HCT116 (cell line): ENCODE data around the gene NIPAL4. TPM values are rescaled to one million over a fixed set of nuclear protein-coding genes. Genes with fewer than 3 reads are reported as not detected.

ENCODE experiments used
- ATAC-seq: fragments of 200-7000 bp; cut with Tn5 transposase; 2 replicates; pipeline ENCODE4 v1.9.1; 2020; ENCODE audit warnings: mild to moderate bottlenecking, moderate library complexity
- BruUV-seq: library from RNA; stranded (reverse); fragments of 400-500 nt; replicated peaks from 2 replicates; lab custom pipeline; 2021; lab: Mats Ljungman, UMichigan
- CTCF ChIA-PET: fragments of 300-600 bp; sonication (Branson Sonifier 250); formaldehyde crosslinking; loops from one replicate; lab custom pipeline; 2021; ENCODE audit warnings: antibody characterized with exemption; lab: Charles Lee
- POLR2A ChIA-PET: fragments of 300-600, 350-600 bp; sonication (Branson Sonifier 250); formaldehyde crosslinking; loops from one replicate; lab custom pipeline; 2021; ENCODE audit warnings: antibody characterized with exemption; lab: Charles Lee
- RAD21 ChIA-PET, 2 experiments: fragments of 300-600 bp; sonication (Branson Sonifier 250); formaldehyde crosslinking; loops; one replicate each; lab custom pipeline; 2023; ENCODE audit warnings: low total read pairs in 2 of 2; ENCODE audit not compliant: uncharacterized antibody in 2 of 2, unreplicated experiment in 2 of 2, low non-redundant PET in 1 of 2; lab: Charles Lee
- DNase-seq: peaks from one replicate; pipeline ENCODE4 v3.0.0-alpha.2; 2010; ENCODE audit warnings: low read depth, low spot score
- H2AFZ ChIP-seq: fragments of 200-600 bp; shearing (Covaris generic), sonication (generic); 2 replicates; pipeline ENCODE4 v1.6.1; 2017; ENCODE audit warnings: low read depth, mixed run types, mixed read lengths, antibody characterized with exemption, low read length; ENCODE audit not compliant: poor library complexity, severe bottlenecking
- H3K27ac ChIP-seq: 2 replicates; pipeline ENCODE4 v1.5.1; 2012; ENCODE audit warnings: low read depth, low read length
- H3K27me3 ChIP-seq: fragments of 200-600 bp; sonication (generic); 2 replicates; pipeline ENCODE4 v1.6.1; 2016; ENCODE audit warnings: mixed run types, low read length, mixed read lengths; ENCODE audit not compliant: insufficient read depth
- H3K36me3 ChIP-seq, 2 experiments: fragments of 200-500 bp in 1 of 2; fragments of 200-600 bp in 1 of 2; sonication (Bioruptor generic) in 1 of 2; sonication (generic) in 1 of 2; 2 replicates each; pipeline versions ENCODE4 v1.5.1 to v1.6.1; 2014 to 2016; ENCODE audit warnings: low read length in 2 of 2, inconsistent platforms in 1 of 2, mixed read lengths in 1 of 2, mixed run types in 1 of 2; ENCODE audit not compliant: insufficient read depth in 2 of 2, control insufficient read depth in 1 of 2
- H3K4me1 ChIP-seq, 2 experiments: fragments of 200-600 bp in 1 of 2; sonication (generic) in 1 of 2; 2 replicates each; pipeline versions ENCODE4 v1.5.1 to v1.6.1; 2012 to 2017; ENCODE audit warnings: low read length in 2 of 2, inconsistent platforms in 1 of 2, mild to moderate bottlenecking in 1 of 2, mixed read lengths in 1 of 2, mixed run types in 1 of 2, moderate library complexity in 1 of 2; ENCODE audit not compliant: insufficient read depth in 2 of 2, control insufficient read depth in 1 of 2
- H3K4me2 ChIP-seq: fragments of 200-600 bp; sonication (generic); 2 replicates; pipeline ENCODE4 v1.6.1; 2017; ENCODE audit warnings: mixed run types, low read length, mixed read lengths
- H3K4me3 ChIP-seq, 2 experiments: fragments of 200-600 bp in 1 of 2; sonication (generic) in 1 of 2; replicated peaks in 1 of 2; 2 replicates each; pipeline ENCODE4 v1.5.1; 2011 to 2016; ENCODE audit warnings: low read length in 2 of 2, control low read depth in 1 of 2, low read depth in 1 of 2, mild to moderate bottlenecking in 1 of 2, mixed read lengths in 1 of 2, mixed run types in 1 of 2
- H3K79me2 ChIP-seq: fragments of 200-600 bp; sonication (generic); 2 replicates; pipeline ENCODE4 v1.6.1; 2017; ENCODE audit warnings: mild to moderate bottlenecking, mixed run types, low read length, moderate library complexity, mixed read lengths; ENCODE audit not compliant: insufficient read depth
- H3K9ac ChIP-seq: fragments of 200-600 bp; sonication (generic); 2 replicates; pipeline ENCODE4 v1.6.1; 2016; ENCODE audit warnings: low read length, mixed read lengths
- H3K9me2 ChIP-seq: fragments of 200-600 bp; sonication (generic), shearing (Covaris generic); 2 replicates; pipeline ENCODE4 v1.6.1; 2017; ENCODE audit warnings: mixed run types, mild to moderate bottlenecking, moderate library complexity; ENCODE audit not compliant: insufficient read depth
- H3K9me3 ChIP-seq, 2 experiments: fragments of 200-500 bp in 1 of 2; fragments of 200-600 bp in 1 of 2; sonication (Bioruptor generic) in 1 of 2; sonication (generic) in 1 of 2; 2 replicates each; pipeline ENCODE4 v1.6.1; 2014 to 2017; ENCODE audit warnings: low read length in 2 of 2, mixed read lengths in 2 of 2, inconsistent platforms in 1 of 2, low read depth in 1 of 2, mild to moderate bottlenecking in 1 of 2, mixed run types in 1 of 2, moderate library complexity in 1 of 2; ENCODE audit not compliant: control insufficient read depth in 1 of 2, insufficient read depth in 1 of 2
- H4K20me1 ChIP-seq: fragments of 200-600 bp; sonication (generic), shearing (Covaris generic); 2 replicates; pipeline ENCODE4 v1.6.1; 2017; ENCODE audit warnings: mixed run types, mild to moderate bottlenecking, moderate library complexity; ENCODE audit not compliant: insufficient read depth
- ATF3 ChIP-seq: IDR thresholded peaks from 2 replicates; pipeline ENCODE4 v1.6.1; 2012
- CBX3 ChIP-seq: IDR thresholded peaks from 2 replicates; pipeline ENCODE4 v1.6.1; 2012; ENCODE audit warnings: low read depth
- CEBPB ChIP-seq: IDR thresholded peaks from 2 replicates; pipeline ENCODE4 v1.6.1; 2012; ENCODE audit warnings: low read depth
- MAX ChIP-seq: IDR thresholded peaks from 2 replicates; pipeline ENCODE4 v1.6.1; 2012
- POLR2A ChIP-seq: IDR thresholded peaks from 2 replicates; pipeline ENCODE4 v1.7.0; 2011; ENCODE audit warnings: borderline replicate concordance; ENCODE audit not compliant: insufficient read depth, insufficient read length; ENCODE audit errors: extremely low read depth
- POLR2AphosphoS5 ChIP-seq: IDR thresholded peaks from 2 replicates; pipeline ENCODE4 v1.6.1; 2011; ENCODE audit warnings: mild to moderate bottlenecking, low read depth, low read length, moderate library complexity
- SIN3A ChIP-seq: IDR thresholded peaks from 2 replicates; pipeline ENCODE4 v1.6.1; 2012; ENCODE audit warnings: low read depth
- SP1 ChIP-seq: IDR thresholded peaks from 2 replicates; pipeline ENCODE4 v1.6.1; 2012; ENCODE audit warnings: low read depth
- SRF ChIP-seq: IDR thresholded peaks from 2 replicates; pipeline ENCODE4 v1.6.1; 2012; ENCODE audit warnings: low read depth
- TCF7L2 ChIP-seq: IDR thresholded peaks from 2 replicates; pipeline ENCODE4 v1.7.0; 2011; ENCODE audit warnings: borderline replicate concordance, inconsistent platforms; ENCODE audit not compliant: insufficient read depth, insufficient read length; ENCODE audit errors: extremely low read depth
- ZBTB33 ChIP-seq: IDR thresholded peaks from 2 replicates; pipeline ENCODE4 v1.6.1; 2011; ENCODE audit warnings: mild to moderate bottlenecking, low read length, moderate library complexity; ENCODE audit not compliant: insufficient replicate concordance; ENCODE audit errors: extremely low read depth
- ZNF274 ChIP-seq: fragments of 200-500 bp; sonication (Bioruptor generic); IDR thresholded peaks from 2 replicates; pipeline ENCODE4 v1.6.1; 2014; ENCODE audit warnings: mild to moderate bottlenecking, low read depth, low read length, inconsistent platforms
- intact Hi-C: fragments of 100-400 bp; cut with micrococcal nuclease; formaldehyde crosslinking; loops from 2 replicates; pipeline ENCODE4 v1.10.0; 2022
- total RNA-seq: library from RNA; stranded (reverse); gene quantifications from one replicate; pipeline ENCODE4 v1.2.1, GENCODE V29; 2021; ENCODE audit not compliant: unreplicated experiment

Gene NIPAL4
- total RNA-seq, 1 experiment from 2014 or later = 0.12 TPM

- Histone ChIP-seq H3K4me2 (no peak overlapping the region), H3K79me2 (no peaks in the 10 kb centered on the region), H3K27ac (no peak overlapping the region), H4K20me1 (no peaks in the 10 kb centered on the region), H3K36me3 (peaks cover 3 to 33% of the 10 kb centered on the region in 2 experiments; a peak in 3 of 4 replicates), H3K9me2 (no peaks in the 10 kb centered on the region), H3K4me1 (no peaks in the 10 kb centered on the region), H3K9ac (no peak overlapping the region), H2AFZ (no peak overlapping the region), H3K9me3 (no peaks in the 10 kb centered on the region), H3K4me3 (no peak overlapping the region), H3K27me3 (no peaks in the 10 kb centered on the region)
- BruUV-seq = no TSS peak
- CTCF ChIA-PET = no interaction called here
- POLR2A ChIA-PET = no interaction called here
- intact Hi-C loops = no loop called here
- DNase-seq = no peak
- RAD21 ChIA-PET = no interaction called here
- no peak for TF ChIP-seq POLR2A
- ATAC-seq = no peak
These were observed 25.8 kb downstream of the NIPAL4 start for GRCh38 chr5:157485811-157486210.

- TF ChIP-seq TCF7L2 (no peak), SP1 (no peak), SRF (no peak), POLR2AphosphoS5 (no peak), CBX3 (no peak), ATF3 (no peak), MAX (no peak), SIN3A (no peak), CEBPB (no peak), ZNF274 (no peak), ZBTB33 (no peak)
- no peak overlapping the region for H3K27ac ChIP-seq
- no peak overlapping the region for H3K4me2 ChIP-seq
- ChIA-PET RAD21 (no interaction called here), CTCF (no interaction called here), POLR2A (no interaction called here)
- no peak overlapping the region for H3K4me3 ChIP-seq
- H3K27me3 ChIP-seq = no peaks in the 10 kb centered on the region
- intact Hi-C loops = no loop called here
- DNase-seq = no peak
- no peak overlapping the region for H2AFZ ChIP-seq
- no peaks in the 10 kb centered on the region for H3K79me2 ChIP-seq
- no peaks in the 10 kb centered on the region for H4K20me1 ChIP-seq
- H3K9me2 ChIP-seq = no peaks in the 10 kb centered on the region
- no peaks in the 10 kb centered on the region for H3K9me3 ChIP-seq
- H3K36me3 ChIP-seq = peaks cover 3 to 33% of the 10 kb centered on the region in 2 experiments; a peak in 3 of 4 replicates
- no TSS peak for BruUV-seq
- ATAC-seq = no peak
- no peaks in the 10 kb centered on the region for H3K4me1 ChIP-seq
- H3K9ac ChIP-seq = no peak overlapping the region
These were observed 26.2 kb downstream of the NIPAL4 start for GRCh38 chr5:157486221-157486681.
